Inflammatory macrophage (primary cell): ENCODE measurements around the gene FBLN2.

ENCODE experiments used
- DNase-seq, 2 donors: peaks; one replicate each; pipeline ENCODE4 v3.0.0-alpha.2; 2020 to 2022

FBLN2 gene

GRCh38 chr3:13532631-13533030 lies 16.3 kb upstream of the FBLN2 start:
- no peak for DNase-seq

- DNase-seq = no peak
Observed at GRCh38 chr3:13533885-13534301, 15.0 kb upstream of the FBLN2 start.

DNA sequence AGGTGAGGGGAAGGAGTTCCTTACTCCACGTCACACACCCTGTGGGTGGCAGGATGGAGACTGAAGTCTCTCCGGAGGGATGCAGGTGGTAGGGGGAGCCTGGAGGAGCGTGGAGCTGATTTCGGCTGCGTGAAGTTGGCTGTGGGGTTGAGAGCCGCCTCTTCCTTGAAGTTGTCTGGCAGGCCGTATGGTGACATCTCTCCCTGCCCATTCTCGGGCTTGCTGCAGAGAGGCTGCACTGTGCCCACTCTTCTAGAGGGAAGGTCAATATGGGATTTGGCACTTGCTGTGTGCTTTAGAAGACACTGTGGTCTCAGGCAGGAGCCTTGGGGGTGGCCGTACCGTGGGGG lies 13.4 kb upstream of the FBLN2 start:
- no peak for DNase-seq

DNA sequence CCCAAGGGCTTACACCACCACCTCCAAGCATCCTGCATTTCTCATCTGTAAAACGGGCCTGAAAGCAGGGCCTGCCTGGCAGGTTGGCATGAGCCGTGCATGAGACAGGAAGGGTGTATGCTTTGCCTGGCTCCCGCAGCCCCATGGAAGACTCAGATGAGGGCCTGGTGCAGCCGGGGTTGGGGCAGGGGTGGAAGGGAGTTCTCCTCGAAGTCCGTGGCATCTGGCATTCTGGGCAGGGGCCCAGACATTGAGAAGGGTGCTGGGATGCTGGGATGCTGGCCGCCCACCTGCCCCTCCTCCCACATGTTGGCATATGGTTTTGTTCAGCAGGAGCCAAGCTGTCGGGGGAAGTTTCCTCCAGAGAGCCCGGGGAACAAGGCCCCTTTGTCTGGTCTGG lies 13.0 kb upstream of the FBLN2 start:
- DNase-seq = no peak

DNA sequence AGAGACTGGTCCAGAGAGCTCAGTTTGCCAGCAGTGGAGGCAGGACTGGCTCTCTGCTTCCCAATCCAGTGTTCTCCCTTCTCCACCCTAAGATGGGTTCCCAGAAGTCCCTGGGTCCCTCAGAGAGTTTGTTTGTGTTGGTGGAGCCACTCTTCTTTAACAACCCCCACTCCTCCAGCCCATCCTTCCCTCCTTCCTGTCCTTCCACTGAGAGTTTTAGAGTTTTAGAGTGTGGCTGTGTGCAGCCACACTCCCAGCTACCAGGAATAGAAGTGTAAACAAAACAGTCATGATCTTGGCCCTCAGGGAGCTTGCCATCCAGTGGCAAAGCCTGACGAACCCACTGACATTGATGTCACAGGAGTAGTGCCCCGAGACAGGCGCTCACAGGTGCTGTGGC lies 12.5 kb upstream of the FBLN2 start:
- DNase-seq = no peak

- no peak for DNase-seq
Observed at GRCh38 chr3:13536832-13537231, 12.1 kb upstream of the FBLN2 start.

DNA sequence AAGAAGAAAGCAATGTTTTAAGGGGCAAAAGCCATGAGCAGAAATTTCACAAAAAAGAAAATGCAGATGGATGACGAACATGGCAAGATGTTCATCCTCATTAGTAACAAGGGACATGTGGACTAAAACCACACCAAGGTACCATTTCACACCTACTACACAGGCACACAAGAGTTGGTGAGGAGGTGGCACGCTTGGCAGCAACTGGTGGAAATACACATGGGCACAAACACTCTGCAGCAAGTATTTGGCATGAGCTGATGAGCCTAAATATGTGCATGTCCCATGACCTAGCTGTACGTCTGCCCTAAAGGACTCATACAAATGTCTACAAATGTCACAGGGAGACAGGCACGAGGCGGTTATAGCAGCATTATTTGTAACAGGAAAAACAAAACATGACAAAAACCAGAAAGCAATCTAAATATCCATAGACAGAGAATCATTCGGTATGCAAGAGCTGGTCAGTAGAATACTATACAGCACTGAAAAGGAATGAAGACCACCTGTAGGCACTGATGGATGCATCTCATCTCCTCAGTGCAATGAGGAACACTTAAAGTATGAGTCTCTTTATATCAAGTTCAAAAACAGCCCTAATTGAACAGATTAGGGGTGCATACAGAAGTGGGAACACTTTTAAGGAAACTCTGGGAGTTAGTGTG lies 11.5 kb upstream of the FBLN2 start:
- no peak for DNase-seq

DNA sequence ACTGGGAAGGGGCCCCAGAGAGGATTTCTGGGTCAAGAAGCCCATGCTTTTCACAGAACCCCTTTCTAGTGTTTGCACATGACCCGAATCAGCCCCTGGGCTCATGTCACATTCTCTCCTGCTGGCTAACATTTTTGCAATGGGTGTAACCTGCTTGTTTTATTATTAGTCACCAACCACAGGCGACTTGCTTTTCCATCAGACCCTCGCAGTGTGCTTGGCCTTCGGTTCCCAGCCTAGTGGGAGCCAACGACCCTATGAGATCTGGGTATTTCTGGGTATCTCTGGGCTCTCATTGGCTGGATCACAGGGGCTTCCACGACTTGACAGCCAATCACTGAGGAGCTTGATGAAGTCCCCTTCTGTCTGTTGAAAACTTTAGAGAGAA lies 11.0 kb upstream of the FBLN2 start:
- no peak for DNase-seq

GRCh38 chr3:13538520-13539291 lies 10.2 kb upstream of the FBLN2 start:
- no peak for DNase-seq

DNA sequence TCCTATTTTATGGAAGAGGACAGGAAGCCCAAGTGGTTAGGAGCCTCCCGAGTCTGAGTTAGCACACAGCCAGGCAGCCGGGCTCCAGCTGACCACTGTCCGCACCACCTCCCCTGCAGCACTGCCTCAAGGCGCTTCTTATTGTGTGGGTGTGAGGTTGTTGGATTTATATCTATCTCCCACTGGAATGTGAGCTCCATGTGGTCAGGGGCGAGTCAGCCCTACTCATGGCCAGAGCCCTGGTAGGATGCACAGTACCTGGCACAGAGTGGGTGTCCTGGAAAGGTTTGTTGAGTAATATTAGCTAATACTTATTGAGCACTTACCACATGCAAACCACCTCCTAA lies 9.7 kb upstream of the FBLN2 start:
- DNase-seq = no peak

- DNase-seq = no peak
Observed at GRCh38 chr3:13539671-13540070, 9.3 kb upstream of the FBLN2 start.

DNA sequence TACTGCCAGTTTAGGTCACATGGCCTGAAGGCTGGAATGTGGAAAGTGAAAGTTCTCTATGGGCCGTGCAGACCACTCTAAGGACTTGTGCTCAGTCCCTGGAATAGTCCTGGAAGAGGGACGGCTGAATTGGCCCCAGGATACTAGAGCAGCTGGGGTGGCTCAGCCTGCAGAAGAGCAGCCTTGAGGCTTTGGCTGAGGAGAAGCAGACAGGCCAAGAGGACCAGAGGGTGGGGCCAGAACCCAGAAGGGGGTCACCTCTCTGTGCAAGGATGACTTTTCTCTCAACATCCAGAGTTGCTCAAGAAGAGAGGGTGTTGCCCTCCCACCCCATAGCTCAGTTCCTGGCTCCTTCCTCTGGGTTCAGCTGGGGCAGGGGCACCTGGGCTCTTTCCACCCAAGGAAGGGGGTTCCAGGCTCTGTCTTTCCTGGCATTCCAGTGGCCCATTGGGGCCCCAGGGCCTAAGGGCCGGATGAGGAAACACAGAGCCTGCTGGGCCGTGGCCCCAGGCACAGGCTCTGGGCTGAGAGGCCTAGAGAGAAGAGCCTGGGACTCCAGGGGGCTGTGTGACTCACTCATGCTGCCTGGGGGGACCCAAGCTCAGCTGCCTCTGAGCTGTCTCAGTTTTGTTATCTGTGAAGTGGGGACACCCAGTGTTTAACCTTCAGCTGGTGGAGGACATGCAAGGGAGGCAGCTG lies 8.5 kb upstream of the FBLN2 start:
- DNase-seq = no peak

- no peak for DNase-seq
Observed at GRCh38 chr3:13541691-13542090, 7.2 kb upstream of the FBLN2 start.

GRCh38 chr3:13542142-13542541 lies 6.8 kb upstream of the FBLN2 start:
- DNase-seq = no peak

DNA sequence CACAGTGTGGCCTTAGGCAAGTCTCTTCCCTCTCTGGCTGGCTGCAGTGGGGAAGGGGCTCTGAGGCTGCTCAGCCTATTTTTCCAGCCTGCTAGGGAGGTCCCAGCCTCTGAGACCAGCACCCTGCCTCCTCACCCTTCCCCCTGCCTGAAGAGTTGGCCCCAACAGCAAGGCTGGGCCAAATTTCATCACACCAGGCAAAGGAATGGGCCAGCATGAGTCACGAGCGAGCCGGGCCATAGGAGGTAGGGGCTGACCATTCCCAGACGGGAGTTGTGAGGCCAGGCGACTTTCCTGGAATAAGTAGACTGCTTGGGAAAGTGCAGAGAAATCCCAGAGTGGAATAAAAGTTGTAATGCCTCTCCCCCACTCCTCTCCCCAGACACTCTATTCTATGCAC lies 5.7 kb upstream of the FBLN2 start:
- no peak for DNase-seq

GRCh38 chr3:13544293-13544831 lies 4.6 kb upstream of the FBLN2 start:
- no peak for DNase-seq

DNA sequence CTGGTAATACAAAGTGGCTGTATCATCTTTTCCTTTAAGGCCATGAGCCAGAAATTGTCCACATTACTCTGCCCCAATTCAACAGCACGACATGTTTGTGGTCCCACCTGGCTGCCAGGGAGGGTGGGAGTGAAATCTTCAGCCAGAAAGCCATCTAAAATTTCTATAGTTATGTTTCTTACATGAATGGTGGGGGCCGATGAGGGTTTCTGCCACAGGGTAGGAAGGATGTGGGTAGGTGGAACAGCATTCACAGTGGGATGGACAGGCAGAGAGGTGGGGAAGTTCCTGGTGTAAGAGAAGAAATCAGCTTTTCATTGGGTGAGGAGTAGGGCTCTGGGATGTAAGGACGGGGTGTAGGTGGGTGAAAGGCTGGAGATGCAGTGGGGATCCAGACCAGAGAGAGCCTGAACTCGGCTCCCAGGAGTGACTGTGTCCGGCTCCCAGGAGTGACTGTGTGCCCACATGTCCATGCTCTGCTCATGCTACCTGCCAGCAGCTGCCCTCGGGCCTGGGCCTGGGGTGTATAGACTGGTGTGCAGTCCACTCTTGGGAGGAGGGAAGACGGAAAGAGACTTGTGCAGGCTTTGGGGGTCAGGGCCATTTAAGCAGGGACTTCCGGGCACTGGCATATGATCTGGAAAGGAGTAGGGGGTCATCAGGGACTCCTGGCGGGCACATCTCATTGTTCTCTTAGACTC lies 3.8 kb upstream of the FBLN2 start:
- DNase-seq = no peak

- DNase-seq = no peak
Observed at GRCh38 chr3:13545952-13546454, 2.9 kb upstream of the FBLN2 start.

- no peak for DNase-seq
Observed at GRCh38 chr3:13546667-13547171, 2.2 kb upstream of the FBLN2 start.

DNA sequence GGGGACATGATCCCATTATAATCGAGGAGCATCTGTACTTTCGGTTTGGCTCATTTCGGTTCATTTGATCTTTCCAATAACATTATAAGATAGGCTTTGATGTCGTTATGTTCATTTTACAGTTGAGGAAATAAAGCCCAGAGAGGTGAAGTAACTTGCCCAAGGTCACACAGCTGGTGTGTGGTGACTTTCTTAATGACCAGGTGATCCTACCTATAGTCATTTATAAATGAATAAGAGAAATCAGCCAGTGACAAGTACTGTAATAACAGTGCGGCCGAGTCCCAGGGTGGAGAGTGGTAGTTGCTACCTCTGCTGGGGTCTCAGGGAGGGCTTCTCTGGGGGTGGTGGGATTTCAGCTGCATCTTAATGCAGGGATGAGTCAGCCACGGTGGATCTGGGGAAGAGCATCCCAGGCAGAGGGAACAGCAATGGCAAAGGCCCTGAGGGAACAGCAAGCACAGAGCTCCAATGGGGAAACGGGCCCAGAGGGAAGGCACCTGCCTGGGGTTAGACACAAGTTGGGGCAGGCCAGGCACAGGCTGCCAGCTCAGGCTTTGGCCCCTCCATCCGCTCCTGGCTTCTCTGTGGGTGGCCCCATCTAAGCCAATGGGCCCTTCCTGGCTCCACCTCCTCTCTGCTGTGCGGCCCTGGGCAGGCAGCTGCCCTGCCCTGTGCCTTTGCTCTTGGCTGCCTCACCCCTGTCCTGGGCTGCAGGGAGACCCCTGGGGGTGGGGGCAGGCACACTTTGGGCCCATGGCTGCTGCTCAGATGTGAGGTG lies 1.1 kb upstream of the FBLN2 start:
- no peak for DNase-seq

DNA sequence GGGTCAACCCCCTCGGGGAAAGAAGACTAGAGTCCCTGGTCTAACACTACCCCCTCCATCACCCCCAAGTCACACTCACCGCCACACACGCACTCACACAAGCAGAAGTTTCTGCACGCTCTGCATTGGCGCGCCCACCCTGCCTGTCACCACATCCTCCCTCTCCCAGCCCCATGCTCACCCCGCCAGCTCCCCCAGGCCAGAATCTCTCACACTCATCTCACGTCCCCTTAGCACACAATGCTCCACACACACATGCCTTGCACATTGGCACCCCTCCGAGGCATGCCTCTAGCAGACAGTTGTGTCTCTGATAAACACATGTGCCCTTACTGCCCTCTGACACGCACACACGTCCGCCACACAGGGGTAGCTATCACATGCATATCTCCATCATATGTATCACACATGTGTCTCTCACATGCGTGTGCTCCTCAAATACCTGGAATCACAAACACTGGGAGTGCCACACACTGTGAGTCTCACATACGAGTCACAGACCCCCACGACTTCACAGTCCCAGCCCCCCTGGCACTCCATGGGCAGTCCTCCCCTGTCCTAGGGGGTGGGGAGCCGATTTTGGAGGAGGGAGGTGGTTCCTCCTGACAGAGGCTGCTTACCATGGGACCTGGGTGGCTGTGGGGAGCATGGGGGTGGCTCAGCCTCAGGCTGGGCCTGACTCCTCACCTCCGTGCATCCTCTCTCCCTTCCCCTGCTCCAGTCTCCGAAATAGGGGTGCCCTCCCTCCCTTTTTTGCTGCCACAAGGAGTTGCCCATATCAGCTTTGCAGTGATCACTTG lies 898 bp downstream of the FBLN2 start:
- DNase-seq = no peak
